ENCODE measurements around the gene DLG2. TPM values are rescaled to one million over a fixed set of nuclear protein-coding genes. Genes with fewer than 3 reads are reported as not detected.

Gene DLG2
- total RNA-seq, 4 donors from 2014 or later, result 2.9 to 30.2 (median 22.6) TPM

GRCh38 chr11:85318573-85318972 is 308.6 kb downstream of the DLG2 start:
- H3K27ac ChIP-seq, result no peak overlapping the region
- no peak overlapping the region for H3K4me3 ChIP-seq
- H3K9me3 ChIP-seq, result no peaks in the 10 kb centered on the region
- H3K27me3 ChIP-seq, result no peaks in the 10 kb centered on the region
- intact Hi-C loops (cut with DNase I; ENCODE audit: low total_unique reads), result no loop called here
- DNase-seq, result no peak
- H3K4me1 ChIP-seq, result peaks cover 0 to under 1% of the 10 kb centered on the region in 2 donors
- TF ChIP-seq, protein P1, sequence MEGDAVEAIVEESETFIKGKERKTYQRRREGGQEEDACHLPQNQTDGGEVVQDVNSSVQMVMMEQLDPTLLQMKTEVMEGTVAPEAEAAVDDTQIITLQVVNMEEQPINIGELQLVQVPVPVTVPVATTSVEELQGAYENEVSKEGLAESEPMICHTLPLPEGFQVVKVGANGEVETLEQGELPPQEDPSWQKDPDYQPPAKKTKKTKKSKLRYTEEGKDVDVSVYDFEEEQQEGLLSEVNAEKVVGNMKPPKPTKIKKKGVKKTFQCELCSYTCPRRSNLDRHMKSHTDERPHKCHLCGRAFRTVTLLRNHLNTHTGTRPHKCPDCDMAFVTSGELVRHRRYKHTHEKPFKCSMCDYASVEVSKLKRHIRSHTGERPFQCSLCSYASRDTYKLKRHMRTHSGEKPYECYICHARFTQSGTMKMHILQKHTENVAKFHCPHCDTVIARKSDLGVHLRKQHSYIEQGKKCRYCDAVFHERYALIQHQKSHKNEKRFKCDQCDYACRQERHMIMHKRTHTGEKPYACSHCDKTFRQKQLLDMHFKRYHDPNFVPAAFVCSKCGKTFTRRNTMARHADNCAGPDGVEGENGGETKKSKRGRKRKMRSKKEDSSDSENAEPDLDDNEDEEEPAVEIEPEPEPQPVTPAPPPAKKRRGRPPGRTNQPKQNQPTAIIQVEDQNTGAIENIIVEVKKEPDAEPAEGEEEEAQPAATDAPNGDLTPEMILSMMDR (IDR thresholded peaks at IDR 0.05), result no peak
- no peak for TF ChIP-seq POLR2A (IDR thresholded peaks at IDR 0.05)
- H3K36me3 ChIP-seq, result no peaks in the 10 kb centered on the region

- Histone ChIP-seq H3K27ac (no peak overlapping the region), H3K9me3 (no peaks in the 10 kb centered on the region), H3K36me3 (no peaks in the 10 kb centered on the region), H3K4me1 (peaks cover 0 to 8% of the 10 kb centered on the region in 2 donors), H3K4me3 (no peak overlapping the region), H3K27me3 (no peaks in the 10 kb centered on the region)
- DNase-seq, result no peak
- intact Hi-C loops (cut with DNase I; ENCODE audit: low total_unique reads), result no loop called here
- TF ChIP-seq, protein P1 (IDR thresholded peaks at IDR 0.05), result no peak
- no peak for TF ChIP-seq POLR2A (IDR thresholded peaks at IDR 0.05)
Observed at GRCh38 chr11:85316967-85317366, 310.2 kb downstream of the DLG2 start.

DNA sequence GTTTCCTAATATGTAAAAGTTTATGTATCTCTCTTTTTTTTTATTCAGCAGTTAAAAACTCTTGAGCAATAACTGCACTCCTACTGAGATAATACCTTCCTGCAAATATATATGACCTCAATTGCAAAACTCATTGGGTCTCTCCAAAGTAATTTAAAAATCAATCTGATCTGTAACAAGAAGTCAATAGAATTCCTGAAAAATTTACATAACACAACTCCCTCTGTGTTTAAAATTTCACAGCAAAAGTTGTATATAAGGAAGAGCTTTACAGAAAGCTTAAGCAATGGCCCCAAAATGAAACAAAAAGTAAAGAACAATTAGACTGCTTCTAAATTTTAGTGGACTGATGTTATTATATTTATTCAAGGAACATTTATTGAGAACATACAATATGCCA is 313.4 kb downstream of the DLG2 start:
- no peaks in the 10 kb centered on the region for H3K27me3 ChIP-seq
- intact Hi-C loops (cut with DNase I; ENCODE audit: low total_unique reads), result no loop called here
- H3K27ac ChIP-seq, result no peak overlapping the region
- no peak overlapping the region for H3K4me3 ChIP-seq
- TF ChIP-seq POLR2A (IDR thresholded peaks at IDR 0.05), result no peak
- TF ChIP-seq, protein P1 (IDR thresholded peaks at IDR 0.05), result no peak
- peaks cover 0 to 16% of the 10 kb centered on the region in 2 donors for H3K4me1 ChIP-seq
- no peaks in the 10 kb centered on the region for H3K36me3 ChIP-seq
- DNase-seq, result no peak
- no peaks in the 10 kb centered on the region for H3K9me3 ChIP-seq

- Histone ChIP-seq H3K4me3 (no peak overlapping the region), H3K27ac (no peak overlapping the region), H3K9me3 (no peaks in the 10 kb centered on the region), H3K4me1 (peaks cover 0 to 16% of the 10 kb centered on the region in 2 donors), H3K36me3 (no peaks in the 10 kb centered on the region), H3K27me3 (no peaks in the 10 kb centered on the region)
- TF ChIP-seq, protein P1 (IDR thresholded peaks at IDR 0.05), result no peak
- TF ChIP-seq POLR2A (IDR thresholded peaks at IDR 0.05), result no peak
- no peak for DNase-seq
- intact Hi-C loops (cut with DNase I; ENCODE audit: low total_unique reads), result no loop called here
Observed at GRCh38 chr11:85310479-85310878, 316.7 kb downstream of the DLG2 start.

- no peak for TF ChIP-seq POLR2A (IDR thresholded peaks at IDR 0.05)
- TF ChIP-seq, protein P1 (IDR thresholded peaks at IDR 0.05), result no peak
- Histone ChIP-seq H3K27me3 (no peaks in the 10 kb centered on the region), H3K4me1 (peaks cover 0 to 7% of the 10 kb centered on the region in 2 donors), H3K4me3 (no peak overlapping the region), H3K36me3 (no peaks in the 10 kb centered on the region), H3K9me3 (no peaks in the 10 kb centered on the region), H3K27ac (peak overlapping the region; percentile 16 to 21)
- intact Hi-C loops (cut with DNase I; ENCODE audit: low total_unique reads), result no loop called here
- peak in 1 of 2 donors; percentile 22 for DNase-seq
Observed at GRCh38 chr11:85307366-85307765, 319.8 kb downstream of the DLG2 start.

Data from uterus (tissue), 4 donors.